HL-60/S4 treated with retinoic acid at 250 ng/mL for 4 days and 3 days (cell line): ENCODE measurements around the gene PDE4D.
"Not testable (repeated sequence)": the region's sequence is repeated elsewhere in the genome, so short reads cannot be mapped to it uniquely, and the experiment has no call there.

ENCODE experiments used
- in situ Hi-C: fragments of 300-500 bp; cut with MboI; formaldehyde crosslinking; loops from 2 replicates; pipeline ENCODE4 v1.7.0; 2022; ENCODE audit warnings: low sequenced_read_pairs

The PDE4D gene

DNA sequence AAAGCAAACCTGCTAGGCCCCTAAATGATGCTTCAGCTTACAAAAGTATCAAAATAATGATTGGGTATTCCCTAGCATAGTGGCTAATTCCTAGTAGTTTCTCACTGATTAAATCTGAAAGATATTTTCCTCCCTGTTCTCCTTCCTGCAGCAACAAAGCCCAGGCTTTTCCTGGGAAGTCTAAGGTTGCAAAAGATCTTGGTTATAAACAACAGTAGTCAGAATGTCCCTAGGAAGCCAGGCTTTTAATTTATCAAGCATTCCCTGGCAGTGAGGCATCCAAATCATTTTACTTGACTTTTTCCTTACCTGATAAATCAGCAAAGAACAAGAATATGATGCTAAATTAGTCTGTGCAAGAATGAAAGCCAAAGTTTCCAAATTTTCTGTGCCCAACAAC is 272.0 kb downstream of the PDE4D start:
- in situ Hi-C loops = no loop called here

DNA sequence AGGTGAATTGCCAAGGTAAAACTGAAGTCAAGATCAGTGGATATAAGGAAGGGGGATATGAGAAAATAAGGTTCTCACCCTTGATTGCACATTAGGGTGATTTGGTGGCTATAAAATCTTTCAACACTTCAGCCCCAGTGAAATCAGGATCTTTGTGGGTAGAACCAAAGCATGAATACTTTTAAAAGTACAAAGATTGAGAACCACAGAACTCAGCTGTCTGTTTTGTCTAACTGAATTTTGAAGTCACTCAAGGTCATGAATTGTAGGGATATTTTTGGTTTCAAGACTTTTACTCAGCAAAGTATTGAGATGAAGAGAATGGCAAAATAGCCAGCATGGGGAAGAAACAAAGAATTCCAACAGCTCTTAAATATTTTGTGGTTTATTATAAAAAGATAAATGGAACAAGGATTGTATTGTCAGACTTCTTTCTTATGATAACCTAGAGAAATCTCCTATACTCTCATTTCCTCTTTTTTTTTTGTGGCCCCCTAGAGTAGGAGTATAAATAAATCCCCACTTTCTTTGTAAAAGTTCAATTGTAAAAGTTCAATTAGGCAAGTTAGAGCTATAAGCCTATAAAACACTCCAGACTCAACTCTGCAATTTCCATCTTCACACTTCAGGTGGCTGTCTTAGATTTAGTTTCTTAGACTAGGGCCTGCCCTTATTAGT is 272.9 kb downstream of the PDE4D start:
- in situ Hi-C loops = no loop called here

- in situ Hi-C loops = no loop called here
These were observed 274.9 kb downstream of the PDE4D start for GRCh38 chr5:59618644-59619043.

DNA sequence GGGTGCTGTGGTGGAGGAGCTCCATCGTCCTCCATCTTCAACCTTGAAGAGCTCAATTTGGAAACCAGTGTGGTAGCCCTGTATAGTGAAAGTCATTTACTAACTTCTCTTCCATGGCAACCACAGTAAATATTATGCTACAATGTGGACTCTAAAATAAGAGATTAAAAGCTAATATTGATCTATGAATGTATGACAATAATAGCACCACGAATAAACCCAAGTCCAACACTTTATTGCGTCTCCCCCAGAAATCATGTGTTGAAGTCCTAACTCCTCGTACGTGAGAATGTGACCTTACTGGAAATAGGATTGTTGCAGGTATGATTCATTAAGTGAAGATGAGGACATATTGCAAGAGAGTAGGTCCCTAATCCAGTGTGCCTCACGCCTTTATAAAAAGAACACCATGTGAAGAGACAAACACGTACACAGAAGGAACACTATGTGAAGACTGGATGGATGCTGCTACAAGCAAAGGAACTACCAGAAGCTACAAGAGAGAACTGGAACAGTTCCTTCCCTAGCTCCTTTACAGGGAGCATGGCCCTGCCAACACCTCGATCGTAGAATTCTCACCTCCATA is 276.2 kb downstream of the PDE4D start:
- in situ Hi-C loops = no loop called here

DNA sequence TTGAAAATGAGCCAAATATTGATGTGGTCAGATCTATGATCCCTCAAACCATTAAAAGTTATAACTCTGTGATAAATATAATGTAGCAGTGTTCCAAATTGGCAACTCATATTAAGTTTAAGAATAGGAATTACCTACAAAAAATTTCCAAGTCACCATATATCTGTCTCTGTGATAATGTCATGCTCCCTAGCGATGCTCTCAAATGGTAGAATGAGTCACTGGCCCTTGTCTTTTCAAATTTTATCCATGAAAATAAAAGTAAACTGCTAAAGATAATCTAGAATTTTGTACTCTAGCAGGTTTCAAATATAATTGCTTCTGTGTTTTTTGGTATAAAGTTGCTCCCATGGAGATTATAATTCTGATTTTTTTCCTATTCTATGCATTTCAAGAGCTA is 277.1 kb downstream of the PDE4D start:
- in situ Hi-C loops = no loop called here

DNA sequence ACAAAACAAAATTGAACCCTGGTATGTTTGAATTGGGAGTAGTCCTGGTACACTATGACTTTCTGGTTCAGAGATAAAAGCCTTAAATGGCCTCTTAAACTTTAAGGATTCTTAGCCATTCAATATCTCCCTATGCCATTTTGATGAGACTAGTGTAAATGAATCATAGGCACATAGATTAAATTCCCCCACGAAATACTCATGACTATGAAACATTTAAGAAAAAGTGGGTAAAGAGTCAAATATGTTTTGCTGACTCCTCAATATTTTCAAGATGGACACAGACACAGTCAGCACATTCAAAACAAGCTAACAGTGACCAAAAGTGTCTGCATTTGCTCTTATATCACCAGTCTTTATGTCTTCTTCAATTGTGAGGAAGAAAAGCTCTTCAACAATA is 278.3 kb downstream of the PDE4D start:
- in situ Hi-C loops = no loop called here

- in situ Hi-C loops = no loop called here
These were observed 283.8 kb downstream of the PDE4D start for GRCh38 chr5:59609501-59610265.

DNA sequence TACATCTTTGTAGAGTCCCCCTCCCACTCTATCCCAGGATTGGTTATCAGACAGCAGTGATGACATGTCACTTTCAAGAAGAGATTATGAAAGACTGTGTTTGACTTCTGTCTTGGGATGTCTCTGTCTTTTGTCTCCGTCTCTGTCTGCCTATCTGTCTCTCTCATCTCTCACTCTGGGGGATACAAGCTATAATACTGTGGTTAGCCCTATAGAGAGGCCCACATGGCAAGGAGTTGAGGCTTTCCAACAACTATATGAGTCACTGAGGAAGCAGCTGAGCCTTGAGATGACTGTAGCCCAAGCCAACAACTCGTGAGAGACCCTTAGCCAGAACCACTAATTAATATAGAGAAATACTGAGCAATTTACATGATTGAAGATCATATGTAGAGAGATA is 284.8 kb downstream of the PDE4D start:
- in situ Hi-C loops = no loop called here

GRCh38 chr5:59607138-59607765 is 286.3 kb downstream of the PDE4D start:
- in situ Hi-C loops = no loop called here

DNA sequence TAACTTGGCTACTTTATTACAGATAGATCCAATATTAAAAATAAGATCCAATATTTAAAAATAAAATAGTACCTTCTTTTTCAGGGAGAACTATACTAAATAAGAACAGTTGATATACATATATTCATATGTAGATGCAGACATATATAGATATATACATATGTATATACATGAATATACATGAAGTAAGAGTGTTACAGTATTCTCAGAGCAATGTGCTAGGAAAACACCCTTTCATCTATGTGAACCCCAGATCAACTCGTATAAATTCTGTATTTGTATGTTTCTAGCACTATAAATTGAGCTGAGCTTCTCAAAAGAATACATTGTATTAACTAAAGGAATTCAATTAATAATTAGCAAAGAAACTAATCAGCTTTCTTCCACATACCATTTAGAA is 287.6 kb downstream of the PDE4D start:
- in situ Hi-C loops = no loop called here

- in situ Hi-C loops = no loop called here
These were observed 289.4 kb downstream of the PDE4D start for GRCh38 chr5:59604111-59604510.

- in situ Hi-C loops = no loop called here
These were observed 292.5 kb downstream of the PDE4D start for GRCh38 chr5:59600998-59601397.

GRCh38 chr5:59600153-59600552 is 293.4 kb downstream of the PDE4D start:
- in situ Hi-C loops = no loop called here

GRCh38 chr5:59599729-59600128 is 293.8 kb downstream of the PDE4D start:
- in situ Hi-C loops = no loop called here

DNA sequence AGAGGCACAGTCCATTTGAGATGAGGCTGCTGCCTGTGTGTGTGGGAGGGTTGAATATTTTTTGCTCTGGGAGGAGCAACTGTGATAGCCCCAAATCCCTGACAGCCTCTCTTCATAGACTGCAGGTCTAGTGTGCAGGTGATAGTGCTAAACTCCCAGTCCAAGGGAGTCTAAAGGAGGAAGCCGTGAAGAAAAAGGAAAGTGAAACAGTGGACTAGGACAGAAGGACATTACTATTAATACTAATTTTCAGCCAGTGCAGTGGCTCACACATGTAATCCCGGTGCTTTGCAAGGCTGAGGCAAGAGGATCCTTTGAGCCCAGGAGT is 295.0 kb downstream of the PDE4D start:
- in situ Hi-C loops = no loop called here

GRCh38 chr5:59597690-59598546 is 295.6 kb downstream of the PDE4D start:
- in situ Hi-C loops = no loop called here

- in situ Hi-C loops = no loop called here
These were observed 296.8 kb downstream of the PDE4D start for GRCh38 chr5:59596586-59597350.

DNA sequence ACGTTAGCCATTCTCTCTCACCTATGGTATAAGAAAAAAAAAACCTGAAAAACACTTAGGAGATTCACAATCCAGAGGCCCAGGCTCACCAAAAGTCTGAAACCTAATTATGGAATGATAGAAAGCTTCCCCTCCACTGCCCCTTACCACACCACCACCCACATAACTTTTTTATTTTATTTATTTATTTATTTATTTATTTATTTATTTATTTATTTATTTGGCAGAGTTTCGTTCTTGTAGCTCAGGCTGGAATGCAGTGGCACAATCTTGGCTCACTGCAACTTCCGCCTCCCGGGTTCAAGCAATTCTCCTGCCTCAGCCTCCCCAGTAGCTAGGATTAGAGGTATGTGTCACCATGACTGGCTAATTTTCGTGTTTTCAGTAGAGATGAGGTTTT is 299.4 kb downstream of the PDE4D start:
- in situ Hi-C loops = not testable (repeated sequence)

DNA sequence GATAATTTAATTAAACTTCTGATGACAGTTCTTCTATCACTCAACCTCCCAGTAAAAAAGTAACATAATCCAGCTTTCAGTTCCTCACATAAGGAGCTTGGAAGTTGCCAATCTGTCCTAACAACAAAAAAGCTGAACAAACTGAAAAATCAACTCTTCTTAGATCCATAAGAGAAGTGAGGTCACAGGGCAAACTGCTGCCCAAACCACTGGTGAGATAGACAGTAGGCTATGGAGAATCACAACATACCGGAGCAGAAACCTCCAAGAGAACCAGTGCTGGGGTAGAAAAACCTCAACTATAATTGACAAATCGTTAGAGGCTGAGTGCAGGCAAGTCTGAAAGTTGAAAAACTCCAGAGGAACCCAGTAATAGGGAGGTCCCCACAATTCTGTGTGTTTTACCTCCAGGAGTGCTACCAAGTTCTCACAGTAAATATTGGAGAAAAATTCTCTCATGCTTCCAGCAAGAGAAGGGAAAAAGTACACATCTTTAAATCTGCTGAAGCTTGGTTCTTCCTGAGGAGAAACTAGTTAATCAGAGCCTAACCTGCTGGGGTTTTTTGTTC is 300.0 kb downstream of the PDE4D start:
- in situ Hi-C loops = no loop called here

- in situ Hi-C loops = no loop called here
These were observed 301.4 kb downstream of the PDE4D start for GRCh38 chr5:59592101-59592500.
